GM23338 (cell line): ENCODE data around the gene OR5H14. TPM values are rescaled to one million over a fixed set of nuclear protein-coding genes. Genes with fewer than 3 reads are reported as not detected.

Experiments used
- ATAC-seq: fragments of 200-7000 bp; cut with Tn5 transposase; 3 replicates; pipeline ENCODE4 v1.9.1; 2020
- DNase-seq: peaks from one replicate; pipeline ENCODE4 v3.0.0-alpha.2; 2015; ENCODE audit warnings: low spot score
- H2AFZ ChIP-seq: fragments of 200-600 bp; sonication (generic); 2 replicates; pipeline ENCODE4 v1.8.0; 2016; ENCODE audit warnings: antibody characterized with exemption, mild to moderate bottlenecking, moderate library complexity
- H3F3A ChIP-seq: fragments of 200-600 bp; sonication (generic); replicated peaks from 2 replicates; pipeline ENCODE4 v1.8.0; 2017; ENCODE audit warnings: antibody characterized with exemption, mixed run types, low read depth
- H3K27ac ChIP-seq: fragments of 200-600 bp; sonication (generic); 2 replicates; pipeline ENCODE4 v1.6.1; 2016; ENCODE audit warnings: low read depth
- H3K27me3 ChIP-seq: fragments of 200-600 bp; sonication (generic); 2 replicates; pipeline ENCODE4 v1.8.0; 2016; ENCODE audit warnings: mild to moderate bottlenecking, mixed run types, moderate library complexity; ENCODE audit not compliant: insufficient read depth
- H3K36me3 ChIP-seq: fragments of 200-600 bp; sonication (generic); 2 replicates; pipeline ENCODE4 v1.8.0; 2016; ENCODE audit warnings: mild to moderate bottlenecking; ENCODE audit not compliant: insufficient read depth
- H3K4me1 ChIP-seq: fragments of 200-600 bp; sonication (generic); 2 replicates; pipeline ENCODE4 v1.8.0; 2016; ENCODE audit warnings: mild to moderate bottlenecking, moderate library complexity; ENCODE audit not compliant: insufficient read depth
- H3K4me2 ChIP-seq: fragments of 200-600 bp; sonication (generic); 2 replicates; pipeline ENCODE4 v1.7.1; 2017; ENCODE audit warnings: mixed run types
- H3K4me3 ChIP-seq: fragments of 200-600 bp; sonication (generic); 2 replicates; pipeline ENCODE4 v1.6.1; 2016; ENCODE audit warnings: mixed run types
- H3K79me2 ChIP-seq: fragments of 200-600 bp; sonication (generic); replicated peaks from 2 replicates; pipeline ENCODE4 v1.8.0; 2017; ENCODE audit warnings: mild to moderate bottlenecking; ENCODE audit not compliant: insufficient read depth
- H3K9me2 ChIP-seq: fragments of 200-600 bp; sonication (generic); 2 replicates; pipeline ENCODE4 v1.8.0; 2017; ENCODE audit not compliant: insufficient read depth
- H4K20me1 ChIP-seq: fragments of 200-600 bp; sonication (generic); replicated peaks from 2 replicates; pipeline ENCODE4 v1.8.0; 2017; ENCODE audit warnings: mild to moderate bottlenecking; ENCODE audit not compliant: insufficient read depth
- H3K27ac Mint-ChIP-seq: 2 replicates; pipeline ENCODE4 v1.8.0; 2020; ENCODE audit warnings: inconsistent platforms, mild to moderate bottlenecking, moderate library complexity, mixed read lengths
- H3K27me3 Mint-ChIP-seq: 3 replicates; pipeline ENCODE4 v1.8.0; 2022; ENCODE audit warnings: low read depth, mild to moderate bottlenecking, moderate library complexity, mixed read lengths, inconsistent platforms; ENCODE audit not compliant: insufficient read depth, poor library complexity
- H3K36me3 Mint-ChIP-seq: 3 replicates; pipeline ENCODE4 v1.8.0; 2021; ENCODE audit warnings: low read depth, mild to moderate bottlenecking, inconsistent platforms, moderate library complexity, mixed read lengths
- H3K4me1 Mint-ChIP-seq: 3 replicates; pipeline ENCODE4 v1.8.0; 2020; ENCODE audit warnings: mild to moderate bottlenecking, inconsistent platforms, mixed read lengths
- H3K4me3 Mint-ChIP-seq: 3 replicates; pipeline ENCODE4 v1.8.0; 2021; ENCODE audit warnings: moderate library complexity, mild to moderate bottlenecking, inconsistent platforms, mixed read lengths
- H3K9me3 Mint-ChIP-seq: 3 replicates; pipeline ENCODE4 v1.8.0; 2020; ENCODE audit warnings: moderate library complexity, mild to moderate bottlenecking, inconsistent platforms, mixed read lengths
- CREB1 ChIP-seq: fragments of 250-450 bp; sonication (Bioruptor Pico); IDR thresholded peaks from 2 replicates; pipeline ENCODE4 v1.5.0; 2020; ENCODE audit warnings: low read depth, mild to moderate bottlenecking, moderate library complexity
- NANOG ChIP-seq: IDR thresholded peaks from 2 replicates; pipeline ENCODE4 v1.6.1; 2016; ENCODE audit warnings: antibody characterized with exemption, borderline replicate concordance
- POLR2AphosphoS5 ChIP-seq: IDR thresholded peaks from 2 replicates; pipeline ENCODE4 v1.6.1; 2016; ENCODE audit warnings: antibody characterized with exemption, low read depth
- STAT1 ChIP-seq: IDR thresholded peaks from one replicate; pipeline ENCODE4 v1.6.1; 2016; ENCODE audit warnings: antibody characterized with exemption; ENCODE audit not compliant: unreplicated experiment
- ZNF331 ChIP-seq: fragments of 250-450 bp; sonication (Bioruptor Pico); IDR thresholded peaks from 2 replicates; pipeline ENCODE4 v1.5.0; 2020; ENCODE audit warnings: low read depth, mild to moderate bottlenecking, moderate library complexity
- polyA plus RNA-seq: library from polyadenylated mRNA; unstranded; fragments of >200 nt; fragmentation: Nextera tagmentation; extraction: Ambion mirVana; gene quantifications from 2 replicates; pipeline ENCODE4 v1.2.1, GENCODE V29; 2016
- total RNA-seq: library from RNA; depleted of rRNA; stranded (reverse); fragments of >200 nt; shearing (Covaris generic); gene quantifications from 2 replicates; pipeline ENCODE4 v1.2.3, GENCODE V29; 2014
- TF ChIP-seq, protein P1 (sequence below): fragments of 250-450 bp; sonication (Bioruptor Pico); IDR thresholded peaks from 2 replicates; pipeline ENCODE4 v1.5.0; 2020; ENCODE audit warnings: mild to moderate bottlenecking, moderate library complexity
- TF ChIP-seq, protein P2 (sequence below): IDR thresholded peaks from one replicate; pipeline ENCODE4 v1.6.1; 2018; ENCODE audit warnings: antibody characterized with exemption; ENCODE audit not compliant: unreplicated experiment

The OR5H14 gene
- total and polyA plus RNA-seq, 2 experiments from 2014 or later: 0.05 TPM; not detected in 1

DNA sequence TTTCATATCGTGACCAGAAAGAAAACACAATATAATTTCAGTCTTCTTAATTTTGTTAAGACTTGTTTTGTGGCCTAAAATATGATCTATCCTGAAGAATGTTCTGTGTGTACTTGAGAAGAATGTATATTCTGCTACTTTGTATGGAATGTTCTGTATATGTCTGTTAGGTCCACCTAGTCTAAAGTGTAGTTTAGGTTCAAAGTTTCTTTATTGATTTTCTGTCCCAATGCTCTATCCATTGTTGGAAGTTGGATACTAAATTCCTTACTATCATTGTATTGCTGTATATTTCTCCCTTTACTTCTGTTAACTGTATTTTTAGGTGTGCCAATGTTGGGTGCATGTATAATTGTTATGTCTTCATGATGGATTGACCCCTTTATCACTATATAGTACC, 39.1 kb upstream of the OR5H14 start (continued):
- TF ChIP-seq, protein P1, sequence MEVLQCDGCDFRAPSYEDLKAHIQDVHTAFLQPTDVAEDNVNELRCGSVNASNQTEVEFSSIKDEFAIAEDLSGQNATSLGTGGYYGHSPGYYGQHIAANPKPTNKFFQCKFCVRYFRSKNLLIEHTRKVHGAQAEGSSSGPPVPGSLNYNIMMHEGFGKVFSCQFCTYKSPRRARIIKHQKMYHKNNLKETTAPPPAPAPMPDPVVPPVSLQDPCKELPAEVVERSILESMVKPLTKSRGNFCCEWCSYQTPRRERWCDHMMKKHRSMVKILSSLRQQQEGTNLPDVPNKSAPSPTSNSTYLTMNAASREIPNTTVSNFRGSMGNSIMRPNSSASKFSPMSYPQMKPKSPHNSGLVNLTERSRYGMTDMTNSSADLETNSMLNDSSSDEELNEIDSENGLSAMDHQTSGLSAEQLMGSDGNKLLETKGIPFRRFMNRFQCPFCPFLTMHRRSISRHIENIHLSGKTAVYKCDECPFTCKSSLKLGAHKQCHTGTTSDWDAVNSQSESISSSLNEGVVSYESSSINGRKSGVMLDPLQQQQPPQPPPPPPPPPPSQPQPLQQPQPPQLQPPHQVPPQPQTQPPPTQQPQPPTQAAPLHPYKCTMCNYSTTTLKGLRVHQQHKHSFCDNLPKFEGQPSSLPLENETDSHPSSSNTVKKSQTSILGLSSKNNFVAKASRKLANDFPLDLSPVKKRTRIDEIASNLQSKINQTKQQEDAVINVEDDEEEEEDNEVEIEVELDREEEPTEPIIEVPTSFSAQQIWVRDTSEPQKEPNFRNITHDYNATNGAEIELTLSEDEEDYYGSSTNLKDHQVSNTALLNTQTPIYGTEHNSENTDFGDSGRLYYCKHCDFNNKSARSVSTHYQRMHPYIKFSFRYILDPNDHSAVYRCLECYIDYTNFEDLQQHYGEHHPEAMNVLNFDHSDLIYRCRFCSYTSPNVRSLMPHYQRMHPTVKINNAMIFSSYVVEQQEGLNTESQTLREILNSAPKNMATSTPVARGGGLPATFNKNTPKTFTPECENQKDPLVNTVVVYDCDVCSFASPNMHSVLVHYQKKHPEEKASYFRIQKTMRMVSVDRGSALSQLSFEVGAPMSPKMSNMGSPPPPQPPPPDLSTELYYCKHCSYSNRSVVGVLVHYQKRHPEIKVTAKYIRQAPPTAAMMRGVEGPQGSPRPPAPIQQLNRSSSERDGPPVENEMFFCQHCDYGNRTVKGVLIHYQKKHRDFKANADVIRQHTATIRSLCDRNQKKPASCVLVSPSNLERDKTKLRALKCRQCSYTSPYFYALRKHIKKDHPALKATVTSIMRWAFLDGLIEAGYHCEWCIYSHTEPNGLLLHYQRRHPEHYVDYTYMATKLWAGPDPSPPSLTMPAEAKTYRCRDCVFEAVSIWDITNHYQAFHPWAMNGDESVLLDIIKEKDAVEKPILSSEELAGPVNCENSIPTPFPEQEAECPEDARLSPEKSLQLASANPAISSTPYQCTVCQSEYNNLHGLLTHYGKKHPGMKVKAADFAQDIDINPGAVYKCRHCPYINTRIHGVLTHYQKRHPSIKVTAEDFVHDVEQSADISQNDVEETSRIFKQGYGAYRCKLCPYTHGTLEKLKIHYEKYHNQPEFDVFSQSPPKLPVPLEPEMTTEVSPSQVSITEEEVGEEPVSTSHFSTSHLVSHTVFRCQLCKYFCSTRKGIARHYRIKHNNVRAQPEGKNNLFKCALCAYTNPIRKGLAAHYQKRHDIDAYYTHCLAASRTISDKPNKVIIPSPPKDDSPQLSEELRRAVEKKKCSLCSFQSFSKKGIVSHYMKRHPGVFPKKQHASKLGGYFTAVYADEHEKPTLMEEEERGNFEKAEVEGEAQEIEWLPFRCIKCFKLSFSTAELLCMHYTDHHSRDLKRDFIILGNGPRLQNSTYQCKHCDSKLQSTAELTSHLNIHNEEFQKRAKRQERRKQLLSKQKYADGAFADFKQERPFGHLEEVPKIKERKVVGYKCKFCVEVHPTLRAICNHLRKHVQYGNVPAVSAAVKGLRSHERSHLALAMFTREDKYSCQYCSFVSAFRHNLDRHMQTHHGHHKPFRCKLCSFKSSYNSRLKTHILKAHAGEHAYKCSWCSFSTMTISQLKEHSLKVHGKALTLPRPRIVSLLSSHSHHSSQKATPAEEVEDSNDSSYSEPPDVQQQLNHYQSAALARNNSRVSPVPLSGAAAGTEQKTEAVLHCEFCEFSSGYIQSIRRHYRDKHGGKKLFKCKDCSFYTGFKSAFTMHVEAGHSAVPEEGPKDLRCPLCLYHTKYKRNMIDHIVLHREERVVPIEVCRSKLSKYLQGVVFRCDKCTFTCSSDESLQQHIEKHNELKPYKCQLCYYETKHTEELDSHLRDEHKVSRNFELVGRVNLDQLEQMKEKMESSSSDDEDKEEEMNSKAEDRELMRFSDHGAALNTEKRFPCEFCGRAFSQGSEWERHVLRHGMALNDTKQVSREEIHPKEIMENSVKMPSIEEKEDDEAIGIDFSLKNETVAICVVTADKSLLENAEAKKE (CRISPR knock-in tag): no peak
- TF ChIP-seq NANOG: no peak

DNA sequence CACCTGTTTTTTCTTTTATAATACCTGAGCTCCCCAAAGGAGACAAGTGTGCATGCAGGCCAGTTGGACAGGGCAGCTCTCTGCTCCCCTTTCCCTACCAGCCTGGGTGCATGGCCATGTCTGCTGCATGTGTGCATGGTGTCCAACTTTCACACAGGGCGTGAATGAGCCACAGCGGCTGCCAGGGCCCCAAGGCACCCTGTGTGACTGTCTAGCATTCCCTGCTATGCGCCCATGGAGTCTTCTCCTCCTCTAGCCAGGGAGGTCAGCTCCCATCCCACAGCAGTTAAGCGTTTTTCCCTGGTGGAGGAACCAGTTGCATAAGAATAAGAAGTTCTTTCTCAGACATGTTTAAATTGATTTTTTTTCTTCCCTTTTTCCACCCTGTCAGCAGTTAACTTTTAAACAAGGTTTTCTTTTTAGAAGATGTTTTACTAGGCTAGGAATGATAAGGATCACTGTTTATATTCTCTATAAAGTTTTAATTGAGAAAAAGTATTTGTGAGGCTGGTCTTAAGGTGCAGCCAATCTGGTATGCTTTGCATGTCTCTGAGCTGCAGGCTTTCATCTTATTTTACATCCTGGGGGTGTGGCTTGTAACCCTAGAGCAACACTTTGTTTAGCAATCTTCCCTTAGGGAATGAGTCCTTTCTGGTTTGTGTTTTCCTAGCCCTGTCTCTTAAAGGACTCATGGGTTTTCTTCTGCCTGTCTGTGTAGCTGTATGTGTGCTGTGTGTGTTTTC, 37.3 kb upstream of the OR5H14 start:
- H3K27ac Mint-ChIP-seq: no peak overlapping the region
- Histone ChIP-seq H3F3A (no peaks in the 10 kb centered on the region), H3K4me2 (no peak overlapping the region), H3K36me3 (peaks cover 8% of the 10 kb centered on the region), H3K4me3 (no peak overlapping the region), H3K4me1 (no peaks in the 10 kb centered on the region), H3K79me2 (no peaks in the 10 kb centered on the region), H2AFZ (no peak overlapping the region), H4K20me1 (no peaks in the 10 kb centered on the region), H3K27me3 (no peaks in the 10 kb centered on the region), H3K27ac (no peak overlapping the region), H3K9me2 (no peaks in the 10 kb centered on the region)
- peaks cover 46% of the 10 kb centered on the region for H3K9me3 Mint-ChIP-seq
- H3K4me1 Mint-ChIP-seq: no peaks in the 10 kb centered on the region
- no peak overlapping the region for H3K4me3 Mint-ChIP-seq
- no peaks in the 10 kb centered on the region for H3K27me3 Mint-ChIP-seq
- peaks cover 20% of the 10 kb centered on the region for H3K36me3 Mint-ChIP-seq
- DNase-seq (peak; percentile 4), ATAC-seq (no peak)
- TF ChIP-seq STAT1 (no peak), CREB1 (CRISPR knock-in tag) (no peak), POLR2AphosphoS5 (no peak), ZNF331 (CRISPR knock-in tag) (no peak), NANOG (no peak)
- TF ChIP-seq, protein P2, sequence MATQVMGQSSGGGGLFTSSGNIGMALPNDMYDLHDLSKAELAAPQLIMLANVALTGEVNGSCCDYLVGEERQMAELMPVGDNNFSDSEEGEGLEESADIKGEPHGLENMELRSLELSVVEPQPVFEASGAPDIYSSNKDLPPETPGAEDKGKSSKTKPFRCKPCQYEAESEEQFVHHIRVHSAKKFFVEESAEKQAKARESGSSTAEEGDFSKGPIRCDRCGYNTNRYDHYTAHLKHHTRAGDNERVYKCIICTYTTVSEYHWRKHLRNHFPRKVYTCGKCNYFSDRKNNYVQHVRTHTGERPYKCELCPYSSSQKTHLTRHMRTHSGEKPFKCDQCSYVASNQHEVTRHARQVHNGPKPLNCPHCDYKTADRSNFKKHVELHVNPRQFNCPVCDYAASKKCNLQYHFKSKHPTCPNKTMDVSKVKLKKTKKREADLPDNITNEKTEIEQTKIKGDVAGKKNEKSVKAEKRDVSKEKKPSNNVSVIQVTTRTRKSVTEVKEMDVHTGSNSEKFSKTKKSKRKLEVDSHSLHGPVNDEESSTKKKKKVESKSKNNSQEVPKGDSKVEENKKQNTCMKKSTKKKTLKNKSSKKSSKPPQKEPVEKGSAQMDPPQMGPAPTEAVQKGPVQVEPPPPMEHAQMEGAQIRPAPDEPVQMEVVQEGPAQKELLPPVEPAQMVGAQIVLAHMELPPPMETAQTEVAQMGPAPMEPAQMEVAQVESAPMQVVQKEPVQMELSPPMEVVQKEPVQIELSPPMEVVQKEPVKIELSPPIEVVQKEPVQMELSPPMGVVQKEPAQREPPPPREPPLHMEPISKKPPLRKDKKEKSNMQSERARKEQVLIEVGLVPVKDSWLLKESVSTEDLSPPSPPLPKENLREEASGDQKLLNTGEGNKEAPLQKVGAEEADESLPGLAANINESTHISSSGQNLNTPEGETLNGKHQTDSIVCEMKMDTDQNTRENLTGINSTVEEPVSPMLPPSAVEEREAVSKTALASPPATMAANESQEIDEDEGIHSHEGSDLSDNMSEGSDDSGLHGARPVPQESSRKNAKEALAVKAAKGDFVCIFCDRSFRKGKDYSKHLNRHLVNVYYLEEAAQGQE: no peak
